Mesendoderm (in vitro differentiated cells): ENCODE results near the gene DDIAS.
"Not testable (repeated sequence)": the region's sequence is repeated elsewhere in the genome, so short reads cannot be mapped to it uniquely, and the experiment has no call there.

Experiments
- DNase-seq: peaks from one replicate; pipeline ENCODE4 v3.0.0; 2013
- H2AK5ac ChIP-seq: 2 replicates; pipeline ENCODE4 v1.6.1; 2013; ENCODE audit warnings: low read length, inconsistent platforms
- H2BK120ac ChIP-seq: 2 replicates; pipeline ENCODE4 v1.6.1; 2013; ENCODE audit warnings: low read depth, mild to moderate bottlenecking, low read length, moderate library complexity, mixed read lengths
- H2BK15ac ChIP-seq: replicated peaks from 2 replicates; pipeline ENCODE4 v1.6.1; 2013; ENCODE audit warnings: low read depth, mild to moderate bottlenecking, moderate library complexity
- H2BK5ac ChIP-seq: 2 replicates; pipeline ENCODE4 v1.6.1; 2013; ENCODE audit warnings: low read length, inconsistent platforms
- H3K18ac ChIP-seq: 2 replicates; pipeline ENCODE4 v1.6.1; 2013; ENCODE audit warnings: mild to moderate bottlenecking, low read length, mixed read lengths
- H3K23ac ChIP-seq: one replicate; pipeline ENCODE4 v1.6.1; 2013; ENCODE audit warnings: low read length
- H3K27ac ChIP-seq: 2 replicates; pipeline ENCODE4 v1.5.1; 2013; ENCODE audit warnings: low read depth, mild to moderate bottlenecking, inconsistent platforms, low read length, moderate library complexity
- H3K27me3 ChIP-seq: 2 replicates; pipeline ENCODE4 v1.6.1; 2013; ENCODE audit warnings: low read length, control low read depth, mild to moderate bottlenecking, inconsistent platforms; ENCODE audit not compliant: insufficient read depth, poor library complexity
- H3K36me3 ChIP-seq: 2 replicates; pipeline ENCODE4 v1.6.1; 2013; ENCODE audit warnings: low read length, inconsistent platforms; ENCODE audit not compliant: control insufficient read depth, insufficient read depth
- H3K4ac ChIP-seq: one replicate; pipeline ENCODE4 v1.6.1; 2013; ENCODE audit warnings: low read depth, mild to moderate bottlenecking, low read length, moderate library complexity
- H3K4me1 ChIP-seq: 2 replicates; pipeline ENCODE4 v1.6.1; 2013; ENCODE audit warnings: low read depth, low read length, inconsistent platforms; ENCODE audit not compliant: control insufficient read depth
- H3K4me2 ChIP-seq: 2 replicates; pipeline ENCODE4 v1.6.1; 2013; ENCODE audit warnings: low read length
- H3K4me3 ChIP-seq: 2 replicates; pipeline ENCODE4 v1.5.1; 2013; ENCODE audit warnings: mild to moderate bottlenecking, low read length
- H3K56ac ChIP-seq: one replicate; pipeline ENCODE4 v1.6.1; 2013; ENCODE audit warnings: low read length
- H3K79me1 ChIP-seq: 2 replicates; pipeline ENCODE4 v1.6.1; 2013; ENCODE audit warnings: low read length, inconsistent platforms
- H3K79me2 ChIP-seq: 2 replicates; pipeline ENCODE4 v1.6.1; 2013; ENCODE audit warnings: mild to moderate bottlenecking, low read length; ENCODE audit not compliant: control insufficient read depth, insufficient read depth
- H3K9ac ChIP-seq: 2 replicates; pipeline ENCODE4 v1.6.1; 2013; ENCODE audit warnings: low read length, inconsistent platforms
- H4K5ac ChIP-seq: one replicate; pipeline ENCODE4 v1.6.1; 2013; ENCODE audit warnings: low read length
- H4K8ac ChIP-seq: one replicate; pipeline ENCODE4 v1.6.1; 2013; ENCODE audit warnings: low read depth, mild to moderate bottlenecking, control low read depth, low read length, moderate library complexity
- WGBS: extraction: QIAGEN DNeasy Blood & Tissue Kit; methylation state at CpG from one replicate; pipeline ENCODE4 v1.1.7; 2013; ENCODE audit warnings: low lambda C conversion rate, missing lambda C conversion rate; ENCODE audit not compliant: insufficient coverage; ENCODE audit errors: extremely low coverage; 5-methylcytosine and 5-hydroxymethylcytosine counted together

The DDIAS gene

DNA sequence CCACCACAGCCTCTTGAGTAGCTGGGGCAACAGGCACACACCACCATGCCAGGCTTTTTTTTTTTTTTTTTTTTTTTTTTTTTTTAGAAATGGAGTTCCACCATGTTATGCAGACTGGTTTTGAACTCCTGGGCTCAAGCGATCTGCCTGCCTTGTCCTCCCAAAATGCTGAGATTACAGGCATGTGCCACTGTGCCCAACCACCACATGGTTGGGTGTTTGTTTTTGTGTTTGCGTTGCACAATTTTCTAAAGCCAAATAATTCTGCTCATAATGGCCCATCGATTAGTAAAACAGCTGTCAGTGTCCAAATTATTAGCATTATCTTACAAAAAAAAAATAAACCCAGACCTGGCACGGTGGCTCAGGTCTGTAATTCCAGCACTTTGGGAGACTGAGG, 65.8 kb downstream of the DDIAS start:
- Histone ChIP-seq H2BK5ac (no peak overlapping the region), H3K23ac (no peak overlapping the region), H3K9ac (no peak overlapping the region), H3K79me2 (no peaks in the 10 kb centered on the region), H2BK15ac (no peak overlapping the region), H2AK5ac (no peak overlapping the region), H3K56ac (no peak overlapping the region), H3K4ac (no peak overlapping the region), H3K18ac (no peak overlapping the region), H3K36me3 (no peaks in the 10 kb centered on the region), H3K4me3 (no peak overlapping the region), H3K4me2 (no peak overlapping the region), H4K8ac (no peak overlapping the region), H3K27me3 (no peaks in the 10 kb centered on the region), H3K27ac (no peak overlapping the region), H2BK120ac (no peak overlapping the region), H4K5ac (no peak overlapping the region), H3K4me1 (no peaks in the 10 kb centered on the region), H3K79me1 (no peaks in the 10 kb centered on the region)
- DNase-seq = no peak
- WGBS = no CpG with 5 or more reads among the region's 4 CpGs

DNA sequence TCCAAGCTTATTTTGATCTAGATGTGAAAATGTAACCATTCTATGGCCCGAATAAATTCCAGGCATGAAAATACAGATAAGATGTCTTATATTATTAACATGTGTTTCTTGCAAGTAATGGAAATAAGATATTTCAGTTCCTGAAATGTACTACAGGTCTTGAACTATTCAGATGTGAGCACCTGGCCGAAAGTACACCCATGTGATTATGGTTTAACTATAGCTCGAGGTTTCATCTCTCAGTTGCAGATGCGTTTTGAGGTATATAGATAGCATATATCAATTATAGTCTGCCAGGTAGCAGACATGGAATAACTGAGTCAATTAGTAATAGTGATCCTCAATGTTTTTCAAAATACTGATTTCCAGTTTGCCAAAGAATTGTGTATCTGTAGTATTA, 68.3 kb downstream of the DDIAS start:
- Histone ChIP-seq H2AK5ac (no peak overlapping the region), H2BK120ac (no peak overlapping the region), H3K23ac (no peak overlapping the region), H3K4ac (no peak overlapping the region), H3K4me2 (no peak overlapping the region), H3K27ac (no peak overlapping the region), H2BK15ac (no peak overlapping the region), H3K36me3 (no peaks in the 10 kb centered on the region), H3K18ac (no peak overlapping the region), H3K79me1 (no peaks in the 10 kb centered on the region), H4K8ac (no peak overlapping the region), H3K56ac (no peak overlapping the region), H3K4me1 (no peaks in the 10 kb centered on the region), H3K79me2 (no peaks in the 10 kb centered on the region), H3K27me3 (no peaks in the 10 kb centered on the region), H3K4me3 (no peak overlapping the region), H4K5ac (no peak overlapping the region), H3K9ac (no peak overlapping the region), H2BK5ac (no peak overlapping the region)
- no CpG with 5 or more reads among the region's 4 CpGs for WGBS
- DNase-seq = no peak

DNA sequence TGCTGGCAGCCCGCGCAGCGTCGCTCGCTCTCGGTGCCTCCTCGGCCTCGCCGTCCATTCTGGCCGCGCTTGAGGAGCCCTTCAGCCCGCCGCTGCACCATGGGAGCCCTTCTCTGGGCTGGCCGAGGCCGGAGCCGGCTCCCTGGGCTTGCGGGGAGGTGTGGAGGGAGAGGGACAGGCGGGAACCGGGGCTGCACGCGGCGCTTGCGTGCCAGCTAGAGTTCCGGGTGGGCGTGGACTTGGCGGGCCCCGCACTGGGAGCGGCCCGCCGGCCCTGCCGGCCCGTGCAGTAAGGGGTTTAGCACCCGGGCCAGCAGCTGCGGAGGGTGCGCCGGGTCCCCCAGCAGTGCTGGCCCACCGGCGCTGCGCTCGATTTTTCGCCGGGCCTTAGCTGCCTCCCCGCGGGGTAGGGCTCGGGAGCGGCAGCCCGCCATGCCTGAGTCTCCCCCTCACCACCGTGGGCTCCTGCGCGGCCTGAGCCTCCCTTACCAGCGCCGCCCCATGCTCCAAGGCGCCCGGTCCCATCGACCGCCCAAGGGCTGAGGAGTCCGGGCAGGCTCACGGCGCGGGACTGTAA, 69.1 kb downstream of the DDIAS start:
- not testable (repeated sequence) for H3K79me2 ChIP-seq, H3K27ac ChIP-seq, H3K4ac ChIP-seq, H2BK120ac ChIP-seq, H3K27me3 ChIP-seq, H4K8ac ChIP-seq, H3K9ac ChIP-seq, H2AK5ac ChIP-seq, H3K4me2 ChIP-seq, H4K5ac ChIP-seq, H2BK5ac ChIP-seq, H3K79me1 ChIP-seq, H2BK15ac ChIP-seq, H3K4me3 ChIP-seq, H3K23ac ChIP-seq, H3K4me1 ChIP-seq, H3K56ac ChIP-seq, DNase-seq, H3K36me3 ChIP-seq, H3K18ac ChIP-seq
- no CpG with 5 or more reads among the region's 60 CpGs for WGBS

- not testable (repeated sequence) for DNase-seq, H3K4me2 ChIP-seq, H3K4ac ChIP-seq, H3K18ac ChIP-seq, H3K56ac ChIP-seq, H4K8ac ChIP-seq, H3K36me3 ChIP-seq, H3K4me3 ChIP-seq, H2BK120ac ChIP-seq, H3K79me2 ChIP-seq, H2AK5ac ChIP-seq, H2BK15ac ChIP-seq, H3K79me1 ChIP-seq, H3K9ac ChIP-seq, H4K5ac ChIP-seq, H3K27ac ChIP-seq, H2BK5ac ChIP-seq, H3K4me1 ChIP-seq, H3K23ac ChIP-seq, H3K27me3 ChIP-seq
- WGBS = no CpG with 5 or more reads among the region's 8 CpGs
These were observed 70.0 kb downstream of the DDIAS start for GRCh38 chr11:82971519-82971946.

DNA sequence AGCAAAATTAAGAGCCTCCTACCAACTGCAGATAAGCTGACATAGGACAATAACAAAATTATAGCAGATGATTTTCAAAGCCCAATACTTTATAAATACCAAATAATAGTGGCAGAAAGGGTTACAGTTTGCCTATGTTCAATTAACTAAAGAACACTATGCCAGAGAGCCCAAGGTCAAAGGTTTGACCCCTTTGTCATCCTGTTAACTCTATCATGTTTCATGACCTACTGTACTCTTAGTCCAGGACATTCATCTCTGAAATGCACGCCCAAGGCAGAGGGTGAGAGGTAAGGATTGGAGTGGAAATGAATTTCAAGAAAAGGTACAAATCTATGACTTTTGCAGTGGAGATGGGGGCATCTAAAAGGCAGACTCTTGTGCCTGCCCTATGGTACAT, 70.6 kb downstream of the DDIAS start:
- Histone ChIP-seq H3K79me2 (no peaks in the 10 kb centered on the region), H4K8ac (no peak overlapping the region), H4K5ac (no peak overlapping the region), H2AK5ac (no peak overlapping the region), H2BK120ac (no peak overlapping the region), H2BK15ac (no peak overlapping the region), H3K79me1 (no peaks in the 10 kb centered on the region), H3K27ac (no peak overlapping the region), H3K56ac (no peak overlapping the region), H3K4me2 (no peak overlapping the region), H2BK5ac (no peak overlapping the region), H3K4me3 (no peak overlapping the region), H3K36me3 (no peaks in the 10 kb centered on the region), H3K27me3 (no peaks in the 10 kb centered on the region), H3K9ac (no peak overlapping the region), H3K23ac (no peak overlapping the region), H3K18ac (no peak overlapping the region), H3K4me1 (no peaks in the 10 kb centered on the region), H3K4ac (no peak overlapping the region)
- no CpG with 5 or more reads among the region's 1 CpG for WGBS
- no peak for DNase-seq

DNA sequence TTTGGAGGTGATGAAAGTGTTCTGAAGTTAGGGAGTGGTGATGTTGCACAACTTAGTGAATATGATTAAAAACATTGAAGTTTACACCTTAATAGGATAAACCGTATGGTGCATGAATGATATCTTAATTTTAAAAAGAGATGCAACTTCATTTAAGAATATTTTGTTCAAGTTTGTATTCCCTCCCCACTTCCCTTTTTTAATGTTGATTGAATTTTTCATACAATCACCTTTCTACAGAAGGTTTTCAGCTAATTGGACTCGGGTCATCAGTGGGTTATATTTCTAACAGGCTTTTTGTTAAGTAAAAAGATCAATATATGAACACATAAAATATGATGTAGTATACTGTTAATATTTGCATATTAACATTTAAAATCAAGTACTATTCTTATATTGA, 72.6 kb downstream of the DDIAS start:
- no peak overlapping the region for H3K4ac ChIP-seq
- no peak overlapping the region for H2BK5ac ChIP-seq
- H3K79me1 ChIP-seq = no peaks in the 10 kb centered on the region
- H2BK15ac ChIP-seq = no peak overlapping the region
- no peak overlapping the region for H3K4me3 ChIP-seq
- H2BK120ac ChIP-seq = no peak overlapping the region
- H4K8ac ChIP-seq = no peak overlapping the region
- no peaks in the 10 kb centered on the region for H3K79me2 ChIP-seq
- H3K27me3 ChIP-seq = no peaks in the 10 kb centered on the region
- no peak overlapping the region for H3K4me2 ChIP-seq
- no peak overlapping the region for H3K23ac ChIP-seq
- no CpG with 5 or more reads among the region's 2 CpGs for WGBS
- no peaks in the 10 kb centered on the region for H3K36me3 ChIP-seq
- DNase-seq = no peak
- H3K56ac ChIP-seq = no peak overlapping the region
- H3K27ac ChIP-seq = no peak overlapping the region
- no peak overlapping the region for H3K18ac ChIP-seq
- no peak overlapping the region for H2AK5ac ChIP-seq
- no peaks in the 10 kb centered on the region for H3K4me1 ChIP-seq
- H3K9ac ChIP-seq = no peak overlapping the region
- H4K5ac ChIP-seq = no peak overlapping the region
